ENCODE results near the gene DNASE2.
"Not testable (repeated sequence)": the region's sequence is repeated elsewhere in the genome, so short reads cannot be mapped to it uniquely, and the experiment has no call there.

The DNASE2 gene

DNA sequence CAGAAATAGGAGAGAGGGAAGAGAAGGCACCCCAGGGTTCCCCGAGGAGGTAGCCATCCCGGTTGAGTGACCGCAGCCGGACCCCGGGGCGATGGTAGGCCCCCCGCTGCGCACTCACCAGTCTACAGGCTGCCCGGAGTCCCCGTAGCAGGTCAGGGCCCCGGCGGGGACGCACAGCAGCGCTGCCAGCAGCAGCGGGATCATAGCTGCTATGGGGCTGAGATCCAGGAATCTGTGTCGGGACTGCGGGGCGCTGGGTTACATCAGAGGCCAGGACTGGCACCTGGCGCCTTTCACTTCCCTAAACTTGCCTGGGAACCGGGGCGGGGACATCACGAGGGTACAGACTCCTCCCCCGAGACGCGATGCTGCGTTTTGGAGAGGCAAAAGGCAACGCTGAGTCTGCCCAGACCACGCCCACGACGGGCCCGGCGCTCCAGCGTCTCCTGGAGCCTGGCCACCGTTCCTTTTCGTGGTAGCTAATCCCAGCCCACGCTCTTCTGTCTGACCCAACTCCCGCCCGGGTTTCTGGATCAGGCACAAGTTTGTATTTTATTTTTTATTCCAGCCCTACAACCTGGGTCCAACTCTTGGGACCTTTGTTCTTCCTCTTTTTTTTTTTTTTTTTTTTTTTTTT is at the start of gene DNASE2:
Gene DNASE2 (minus strand): TSS at position 278 of the 637 bp plus-strand sequence. CDS start 74 bp downstream, at position 204.
- Mint-ChIP-seq H3K9me3 (no peaks in the 10 kb centered on the region), H3K4me3 (peak within 1 kb of the TSS; percentile 92), H3K27ac (peak within 1 kb of the TSS; percentile 99), H3K36me3 (peaks cover 17% of the 10 kb centered on the region), H3K27me3 (no peaks in the 10 kb centered on the region), H3K4me1 (peaks cover 49% of the 10 kb centered on the region)
- ATAC-seq = peak; percentile 93

DNA sequence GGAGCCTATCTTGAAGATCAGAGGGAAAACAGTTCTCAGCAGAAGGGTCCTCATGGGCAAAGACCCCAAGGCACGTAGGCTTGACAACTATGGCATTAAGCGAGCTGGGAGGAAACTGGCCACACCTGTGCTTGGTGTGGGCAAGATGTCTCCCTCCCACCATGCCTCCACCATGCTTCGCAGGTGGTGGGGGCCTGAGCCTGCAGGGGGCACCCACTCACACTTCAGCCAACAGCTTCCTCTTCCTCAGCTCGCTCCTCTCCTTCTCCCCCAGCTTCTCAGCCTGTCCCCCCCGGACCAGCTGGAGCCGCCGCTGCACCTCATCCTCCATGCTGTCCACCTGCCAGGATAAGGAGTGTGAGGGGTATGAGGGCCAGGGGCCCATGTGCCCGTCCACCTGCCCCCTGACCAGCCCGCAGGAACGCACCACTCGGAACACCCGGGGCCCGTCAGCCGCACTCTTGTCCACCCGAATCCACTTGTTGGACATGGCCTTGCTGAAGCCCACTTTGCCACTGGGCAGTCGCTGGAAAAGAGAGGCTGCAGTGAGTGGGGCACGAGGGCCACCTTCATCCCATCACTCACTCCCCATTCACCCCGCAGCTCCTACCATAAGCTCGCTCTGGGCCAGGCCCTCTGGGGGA is 48.9 kb upstream of the DNASE2 start:
- H3K9me3 Mint-ChIP-seq = no peaks in the 10 kb centered on the region
- no peak overlapping the region for H3K4me3 Mint-ChIP-seq
- H3K27ac Mint-ChIP-seq = no peak overlapping the region
- H3K36me3 Mint-ChIP-seq = peaks cover 36% of the 10 kb centered on the region
- ATAC-seq = no peak
- H3K27me3 Mint-ChIP-seq = no peaks in the 10 kb centered on the region
- peaks cover 22% of the 10 kb centered on the region for H3K4me1 Mint-ChIP-seq

GRCh38 chr19:12924621-12925310 is 43.5 kb upstream of the DNASE2 start:
- H3K9me3 Mint-ChIP-seq = no peaks in the 10 kb centered on the region
- no peak for ATAC-seq
- H3K4me1 Mint-ChIP-seq = no peaks in the 10 kb centered on the region
- H3K4me3 Mint-ChIP-seq = no peak overlapping the region
- peaks cover 57% of the 10 kb centered on the region for H3K36me3 Mint-ChIP-seq
- H3K27me3 Mint-ChIP-seq = no peaks in the 10 kb centered on the region
- no peak overlapping the region for H3K27ac Mint-ChIP-seq

- H3K4me3 Mint-ChIP-seq = no peak overlapping the region
- H3K36me3 Mint-ChIP-seq = peaks cover 39% of the 10 kb centered on the region
- no peak overlapping the region for H3K27ac Mint-ChIP-seq
- ATAC-seq = no peak
- H3K27me3 Mint-ChIP-seq = no peaks in the 10 kb centered on the region
- peaks cover 14% of the 10 kb centered on the region for H3K4me1 Mint-ChIP-seq
- no peaks in the 10 kb centered on the region for H3K9me3 Mint-ChIP-seq
Observed at GRCh38 chr19:12922959-12923358, 41.7 kb upstream of the DNASE2 start.

GRCh38 chr19:12921047-12921446 is 39.8 kb upstream of the DNASE2 start:
- peaks cover 14% of the 10 kb centered on the region for H3K4me1 Mint-ChIP-seq
- H3K4me3 Mint-ChIP-seq = no peak overlapping the region
- no peak for ATAC-seq
- peak overlapping the region; percentile 17 for H3K27ac Mint-ChIP-seq
- H3K27me3 Mint-ChIP-seq = no peaks in the 10 kb centered on the region
- H3K36me3 Mint-ChIP-seq = peaks cover 30% of the 10 kb centered on the region
- no peaks in the 10 kb centered on the region for H3K9me3 Mint-ChIP-seq

DNA sequence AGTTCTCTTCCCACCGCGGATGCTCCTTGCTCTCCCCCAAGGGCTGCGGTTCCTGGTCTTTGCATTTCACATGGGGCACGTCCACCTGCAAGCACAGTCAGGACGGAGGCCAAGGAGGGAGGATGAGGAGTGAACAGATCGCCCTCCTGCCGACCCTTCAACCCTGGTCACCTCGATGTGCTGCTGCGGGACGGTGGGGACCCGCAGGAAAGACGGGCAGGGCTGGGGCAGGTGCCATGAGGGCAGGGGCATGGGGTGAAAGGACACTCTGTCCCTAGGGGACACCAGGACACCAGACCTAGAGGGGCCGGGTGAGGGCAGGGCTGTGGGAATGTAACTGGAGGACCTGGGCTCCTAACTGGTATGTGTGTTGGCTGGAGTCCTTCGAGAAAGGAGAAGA is 37.0 kb upstream of the DNASE2 start:
- peak overlapping the region; percentile 60 for H3K4me3 Mint-ChIP-seq

GRCh38 chr19:12915860-12916259 is 34.6 kb upstream of the DNASE2 start:
- not testable (repeated sequence) for H3K27ac Mint-ChIP-seq, H3K4me3 Mint-ChIP-seq, H3K9me3 Mint-ChIP-seq, H3K36me3 Mint-ChIP-seq, H3K27me3 Mint-ChIP-seq, ATAC-seq
- peaks cover 21% of the 10 kb centered on the region for H3K4me1 Mint-ChIP-seq

More for the DNA sequence above, 37.0 kb upstream of the DNASE2 start:
- Mint-ChIP-seq H3K27me3 (no peaks in the 10 kb centered on the region), H3K9me3 (no peaks in the 10 kb centered on the region), H3K27ac (no peak overlapping the region), H3K4me1 (peaks cover 21% of the 10 kb centered on the region), H3K36me3 (peaks cover 11% of the 10 kb centered on the region)
- no peak for ATAC-seq

GRCh38 chr19:12913851-12914690 is 32.8 kb upstream of the DNASE2 start:
- H3K4me1 Mint-ChIP-seq = peaks cover 18% of the 10 kb centered on the region
- H3K27me3 Mint-ChIP-seq = no peaks in the 10 kb centered on the region
- no peaks in the 10 kb centered on the region for H3K9me3 Mint-ChIP-seq
- H3K4me3 Mint-ChIP-seq = no peak overlapping the region
- peak; percentile 54 for ATAC-seq
- H3K36me3 Mint-ChIP-seq = no peaks in the 10 kb centered on the region
- H3K27ac Mint-ChIP-seq = peak overlapping the region; percentile 72

DNA sequence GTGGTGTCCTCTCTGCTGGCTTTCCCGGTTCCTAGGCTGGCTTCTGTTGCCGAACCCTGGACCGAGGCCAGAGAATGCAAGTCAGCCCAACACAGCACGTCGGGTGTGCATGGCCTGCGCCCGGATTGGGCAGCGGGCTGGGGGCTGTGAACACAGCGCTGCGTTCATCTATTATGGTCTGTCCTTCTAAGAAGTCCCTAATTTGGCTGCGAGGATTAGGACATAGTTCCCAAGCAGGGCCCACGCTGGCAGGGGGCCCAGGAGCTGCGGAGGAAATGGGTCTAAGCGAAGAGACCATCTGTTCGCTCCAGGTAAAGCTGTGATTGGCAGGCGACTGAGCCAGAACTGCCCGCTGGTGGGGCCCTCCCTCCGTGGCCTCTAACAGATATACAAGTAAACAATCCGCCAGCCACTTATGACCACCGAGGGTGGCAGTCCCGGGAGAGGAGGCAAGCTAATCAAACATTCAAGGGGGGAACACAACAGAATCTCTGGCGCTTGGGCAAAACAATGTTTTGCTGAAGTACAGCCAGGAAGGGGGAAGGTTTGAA is 31.8 kb upstream of the DNASE2 start:
- Mint-ChIP-seq H3K9me3 (no peaks in the 10 kb centered on the region), H3K4me3 (no peak overlapping the region), H3K36me3 (no peaks in the 10 kb centered on the region), H3K27ac (no peak overlapping the region), H3K4me1 (peaks cover 8% of the 10 kb centered on the region), H3K27me3 (no peaks in the 10 kb centered on the region)
- ATAC-seq = no peak

DNA sequence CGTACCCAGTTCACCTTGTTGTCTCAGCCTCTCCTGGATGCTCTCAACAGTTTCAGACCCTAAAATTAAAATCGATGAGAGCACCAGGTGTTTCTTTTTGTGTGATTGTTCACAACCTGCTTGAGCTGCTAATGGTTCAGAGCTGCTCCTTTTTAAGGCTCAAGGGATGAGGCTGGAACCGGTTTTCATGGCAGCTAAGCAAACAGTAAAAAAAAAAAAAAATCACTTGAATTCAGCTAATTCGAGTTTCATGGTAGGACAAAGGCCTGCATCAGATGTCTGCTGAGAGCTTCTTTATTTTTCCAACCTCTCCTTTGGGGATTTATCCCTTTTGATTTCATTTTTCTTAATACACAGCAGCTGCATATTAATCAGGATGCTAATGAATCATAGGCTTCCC is 31.3 kb upstream of the DNASE2 start:
- Mint-ChIP-seq H3K9me3 (no peaks in the 10 kb centered on the region), H3K27me3 (no peaks in the 10 kb centered on the region), H3K36me3 (no peaks in the 10 kb centered on the region), H3K4me1 (peaks cover 8% of the 10 kb centered on the region), H3K4me3 (no peak overlapping the region), H3K27ac (no peak overlapping the region)
- ATAC-seq = no peak

DNA sequence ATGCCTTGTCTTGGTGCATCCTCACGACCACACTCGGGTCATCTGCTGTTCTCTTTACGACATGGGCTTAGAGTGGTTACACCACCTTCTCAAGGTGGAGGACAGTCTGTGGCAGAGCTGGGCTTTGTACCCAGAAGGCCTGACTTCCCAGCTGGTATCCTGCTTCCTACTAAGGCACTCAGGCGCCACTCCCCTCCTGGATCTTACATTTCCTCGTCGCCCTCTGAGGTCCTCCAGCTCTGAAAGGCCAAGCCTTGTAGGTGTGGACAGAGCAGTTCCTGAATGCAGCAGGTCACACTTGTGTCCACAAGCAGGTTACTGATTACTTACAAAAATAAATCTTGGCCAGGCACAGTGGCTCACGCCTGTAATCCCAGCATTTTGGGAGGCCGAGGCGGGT is 25.9 kb upstream of the DNASE2 start:
- Mint-ChIP-seq H3K27me3 (no peaks in the 10 kb centered on the region), H3K27ac (no peak overlapping the region), H3K9me3 (no peaks in the 10 kb centered on the region), H3K36me3 (no peaks in the 10 kb centered on the region), H3K4me3 (no peak overlapping the region), H3K4me1 (no peaks in the 10 kb centered on the region)
- no peak for ATAC-seq

- peaks cover 27% of the 10 kb centered on the region for H3K36me3 Mint-ChIP-seq
- no peaks in the 10 kb centered on the region for H3K9me3 Mint-ChIP-seq
- H3K4me3 Mint-ChIP-seq = no peak overlapping the region
- peak overlapping the region; percentile 73 for H3K27ac Mint-ChIP-seq
- H3K4me1 Mint-ChIP-seq = peaks cover 7% of the 10 kb centered on the region
- ATAC-seq = peak; percentile 88
- no peaks in the 10 kb centered on the region for H3K27me3 Mint-ChIP-seq
Observed at GRCh38 chr19:12899891-12900518, 18.8 kb upstream of the DNASE2 start.

GRCh38 chr19:12896460-12896859 is 15.2 kb upstream of the DNASE2 start:
- Mint-ChIP-seq H3K9me3 (no peaks in the 10 kb centered on the region), H3K36me3 (peaks cover 46% of the 10 kb centered on the region), H3K27me3 (no peaks in the 10 kb centered on the region), H3K27ac (no peak overlapping the region), H3K4me1 (peaks cover 23% of the 10 kb centered on the region), H3K4me3 (no peak overlapping the region)
- ATAC-seq = no peak

GRCh38 chr19:12893582-12893981 is 12.3 kb upstream of the DNASE2 start:
- no peaks in the 10 kb centered on the region for H3K27me3 Mint-ChIP-seq
- H3K4me1 Mint-ChIP-seq = peaks cover 30% of the 10 kb centered on the region
- H3K9me3 Mint-ChIP-seq = no peaks in the 10 kb centered on the region
- ATAC-seq = no peak
- no peak overlapping the region for H3K27ac Mint-ChIP-seq
- peaks cover 43% of the 10 kb centered on the region for H3K36me3 Mint-ChIP-seq
- no peak overlapping the region for H3K4me3 Mint-ChIP-seq
